Loucy (cell line): ENCODE measurements around the gene IFT122.

ENCODE experiments used
- EZH2phosphoT487 ChIP-seq: fragments of 200-600 bp; IDR thresholded peaks from 2 replicates; pipeline ENCODE4 v1.6.1; 2018; ENCODE audit warnings: antibody characterized with exemption, mild to moderate bottlenecking, moderate library complexity, borderline replicate concordance
- TF ChIP-seq, protein P1 (sequence below): fragments of 200-600 bp; sonication (generic); conservative IDR thresholded peaks from 2 replicates; pipeline ENCODE4 v1.5.1; 2014; ENCODE audit warnings: mild to moderate bottlenecking, antibody characterized with exemption, low read length

DNA sequence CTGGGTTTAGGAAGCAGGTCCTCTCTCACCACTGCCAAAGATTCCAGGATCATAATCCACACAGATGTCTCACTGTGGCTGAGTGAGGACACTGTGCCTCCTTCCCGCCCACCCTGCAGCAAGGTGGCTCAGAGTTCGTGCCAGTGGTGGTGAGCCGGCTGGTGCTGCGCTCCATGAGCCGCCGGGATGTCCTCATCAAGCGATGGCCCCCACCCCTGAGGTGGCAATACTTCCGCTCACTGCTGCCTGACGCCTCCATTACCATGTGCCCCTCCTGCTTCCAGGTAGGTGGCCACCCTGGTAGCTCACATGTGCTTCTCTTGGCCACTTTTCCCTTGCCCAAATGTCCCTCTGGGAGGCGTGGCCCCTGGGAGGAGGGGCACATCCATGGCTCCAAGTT is 79.4 kb downstream of the IFT122 start:
- TF ChIP-seq, protein P1, sequence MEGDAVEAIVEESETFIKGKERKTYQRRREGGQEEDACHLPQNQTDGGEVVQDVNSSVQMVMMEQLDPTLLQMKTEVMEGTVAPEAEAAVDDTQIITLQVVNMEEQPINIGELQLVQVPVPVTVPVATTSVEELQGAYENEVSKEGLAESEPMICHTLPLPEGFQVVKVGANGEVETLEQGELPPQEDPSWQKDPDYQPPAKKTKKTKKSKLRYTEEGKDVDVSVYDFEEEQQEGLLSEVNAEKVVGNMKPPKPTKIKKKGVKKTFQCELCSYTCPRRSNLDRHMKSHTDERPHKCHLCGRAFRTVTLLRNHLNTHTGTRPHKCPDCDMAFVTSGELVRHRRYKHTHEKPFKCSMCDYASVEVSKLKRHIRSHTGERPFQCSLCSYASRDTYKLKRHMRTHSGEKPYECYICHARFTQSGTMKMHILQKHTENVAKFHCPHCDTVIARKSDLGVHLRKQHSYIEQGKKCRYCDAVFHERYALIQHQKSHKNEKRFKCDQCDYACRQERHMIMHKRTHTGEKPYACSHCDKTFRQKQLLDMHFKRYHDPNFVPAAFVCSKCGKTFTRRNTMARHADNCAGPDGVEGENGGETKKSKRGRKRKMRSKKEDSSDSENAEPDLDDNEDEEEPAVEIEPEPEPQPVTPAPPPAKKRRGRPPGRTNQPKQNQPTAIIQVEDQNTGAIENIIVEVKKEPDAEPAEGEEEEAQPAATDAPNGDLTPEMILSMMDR, result no peak
- no peak for TF ChIP-seq EZH2phosphoT487
